GM23338 (cell line): ENCODE measurements around the gene KCNK3. TPM values are rescaled to one million over a fixed set of nuclear protein-coding genes. Genes with fewer than 3 reads are reported as not detected.

Experiments used
- ATAC-seq: fragments of 200-7000 bp; cut with Tn5 transposase; 3 replicates; pipeline ENCODE4 v1.9.1; 2020
- DNase-seq: peaks from one replicate; pipeline ENCODE4 v3.0.0-alpha.2; 2015; ENCODE audit warnings: low spot score
- H2AFZ ChIP-seq: fragments of 200-600 bp; sonication (generic); 2 replicates; pipeline ENCODE4 v1.8.0; 2016; ENCODE audit warnings: antibody characterized with exemption, mild to moderate bottlenecking, moderate library complexity
- H3F3A ChIP-seq: fragments of 200-600 bp; sonication (generic); replicated peaks from 2 replicates; pipeline ENCODE4 v1.8.0; 2017; ENCODE audit warnings: antibody characterized with exemption, mixed run types, low read depth
- H3K27ac ChIP-seq: fragments of 200-600 bp; sonication (generic); 2 replicates; pipeline ENCODE4 v1.6.1; 2016; ENCODE audit warnings: low read depth
- H3K27me3 ChIP-seq: fragments of 200-600 bp; sonication (generic); 2 replicates; pipeline ENCODE4 v1.8.0; 2016; ENCODE audit warnings: mild to moderate bottlenecking, mixed run types, moderate library complexity; ENCODE audit not compliant: insufficient read depth
- H3K36me3 ChIP-seq: fragments of 200-600 bp; sonication (generic); 2 replicates; pipeline ENCODE4 v1.8.0; 2016; ENCODE audit warnings: mild to moderate bottlenecking; ENCODE audit not compliant: insufficient read depth
- H3K4me1 ChIP-seq: fragments of 200-600 bp; sonication (generic); 2 replicates; pipeline ENCODE4 v1.8.0; 2016; ENCODE audit warnings: mild to moderate bottlenecking, moderate library complexity; ENCODE audit not compliant: insufficient read depth
- H3K4me2 ChIP-seq: fragments of 200-600 bp; sonication (generic); 2 replicates; pipeline ENCODE4 v1.7.1; 2017; ENCODE audit warnings: mixed run types
- H3K4me3 ChIP-seq: fragments of 200-600 bp; sonication (generic); 2 replicates; pipeline ENCODE4 v1.6.1; 2016; ENCODE audit warnings: mixed run types
- H3K79me2 ChIP-seq: fragments of 200-600 bp; sonication (generic); replicated peaks from 2 replicates; pipeline ENCODE4 v1.8.0; 2017; ENCODE audit warnings: mild to moderate bottlenecking; ENCODE audit not compliant: insufficient read depth
- H3K9me2 ChIP-seq: fragments of 200-600 bp; sonication (generic); 2 replicates; pipeline ENCODE4 v1.8.0; 2017; ENCODE audit not compliant: insufficient read depth
- H4K20me1 ChIP-seq: fragments of 200-600 bp; sonication (generic); replicated peaks from 2 replicates; pipeline ENCODE4 v1.8.0; 2017; ENCODE audit warnings: mild to moderate bottlenecking; ENCODE audit not compliant: insufficient read depth
- H3K27ac Mint-ChIP-seq: 2 replicates; pipeline ENCODE4 v1.8.0; 2020; ENCODE audit warnings: inconsistent platforms, mild to moderate bottlenecking, moderate library complexity, mixed read lengths
- H3K27me3 Mint-ChIP-seq: 3 replicates; pipeline ENCODE4 v1.8.0; 2022; ENCODE audit warnings: low read depth, mild to moderate bottlenecking, moderate library complexity, mixed read lengths, inconsistent platforms; ENCODE audit not compliant: insufficient read depth, poor library complexity
- H3K36me3 Mint-ChIP-seq: 3 replicates; pipeline ENCODE4 v1.8.0; 2021; ENCODE audit warnings: low read depth, mild to moderate bottlenecking, inconsistent platforms, moderate library complexity, mixed read lengths
- H3K4me1 Mint-ChIP-seq: 3 replicates; pipeline ENCODE4 v1.8.0; 2020; ENCODE audit warnings: mild to moderate bottlenecking, inconsistent platforms, mixed read lengths
- H3K4me3 Mint-ChIP-seq: 3 replicates; pipeline ENCODE4 v1.8.0; 2021; ENCODE audit warnings: moderate library complexity, mild to moderate bottlenecking, inconsistent platforms, mixed read lengths
- H3K9me3 Mint-ChIP-seq: 3 replicates; pipeline ENCODE4 v1.8.0; 2020; ENCODE audit warnings: moderate library complexity, mild to moderate bottlenecking, inconsistent platforms, mixed read lengths
- CREB1 ChIP-seq: fragments of 250-450 bp; sonication (Bioruptor Pico); IDR thresholded peaks from 2 replicates; pipeline ENCODE4 v1.5.0; 2020; ENCODE audit warnings: low read depth, mild to moderate bottlenecking, moderate library complexity
- CTCF ChIP-seq, 2 experiments: fragments of 200-600 bp in 1 of 2; sonication (generic) in 1 of 2; conservative IDR thresholded peaks; 2 replicates each; pipeline versions ENCODE4 v1.5.1 to v1.6.1; 2016 to 2017; ENCODE audit warnings: antibody characterized with exemption in 2 of 2, low read depth in 2 of 2, mild to moderate bottlenecking in 2 of 2, moderate library complexity in 1 of 2
- ETS1 ChIP-seq: IDR thresholded peaks from 2 replicates; pipeline ENCODE4 v1.6.1; 2016; ENCODE audit warnings: antibody characterized with exemption
- EZH2 ChIP-seq: fragments of 200-600 bp; sonication (generic); IDR thresholded peaks from one replicate; pipeline ENCODE4 v1.8.0; 2017; ENCODE audit warnings: antibody characterized with exemption, mild to moderate bottlenecking, low read depth; ENCODE audit not compliant: unreplicated experiment
- EZH2phosphoT487 ChIP-seq: fragments of 200-600 bp; sonication (generic); IDR thresholded peaks from one replicate; pipeline ENCODE4 v1.8.1; 2018; ENCODE audit warnings: antibody characterized with exemption; ENCODE audit not compliant: unreplicated experiment
- JUNB ChIP-seq: IDR thresholded peaks from one replicate; pipeline ENCODE4 v1.6.1; 2016; ENCODE audit warnings: antibody characterized with exemption; ENCODE audit not compliant: unreplicated experiment
- NANOG ChIP-seq: IDR thresholded peaks from 2 replicates; pipeline ENCODE4 v1.6.1; 2016; ENCODE audit warnings: antibody characterized with exemption, borderline replicate concordance
- POLR2AphosphoS5 ChIP-seq: IDR thresholded peaks from 2 replicates; pipeline ENCODE4 v1.6.1; 2016; ENCODE audit warnings: antibody characterized with exemption, low read depth
- REST ChIP-seq: IDR thresholded peaks from one replicate; pipeline ENCODE4 v1.6.1; 2018; ENCODE audit warnings: antibody characterized with exemption; ENCODE audit not compliant: unreplicated experiment
- STAT1 ChIP-seq: IDR thresholded peaks from one replicate; pipeline ENCODE4 v1.6.1; 2016; ENCODE audit warnings: antibody characterized with exemption; ENCODE audit not compliant: unreplicated experiment
- ZNF114 ChIP-seq: fragments of 250-450 bp; sonication (Bioruptor Pico); IDR thresholded peaks from 2 replicates; pipeline ENCODE4 v1.5.0; 2020; ENCODE audit warnings: mild to moderate bottlenecking, moderate library complexity
- ZNF331 ChIP-seq: fragments of 250-450 bp; sonication (Bioruptor Pico); IDR thresholded peaks from 2 replicates; pipeline ENCODE4 v1.5.0; 2020; ENCODE audit warnings: low read depth, mild to moderate bottlenecking, moderate library complexity
- ZNF462 ChIP-seq: fragments of 250-450 bp; sonication (Bioruptor Pico); IDR thresholded peaks from 2 replicates; pipeline ENCODE4 v1.5.0; 2020; ENCODE audit warnings: mild to moderate bottlenecking, moderate library complexity
- polyA plus RNA-seq: library from polyadenylated mRNA; unstranded; fragments of >200 nt; fragmentation: Nextera tagmentation; extraction: Ambion mirVana; gene quantifications from 2 replicates; pipeline ENCODE4 v1.2.1, GENCODE V29; 2016
- total RNA-seq: library from RNA; depleted of rRNA; stranded (reverse); fragments of >200 nt; shearing (Covaris generic); gene quantifications from 2 replicates; pipeline ENCODE4 v1.2.3, GENCODE V29; 2014

Gene KCNK3
- total and polyA plus RNA-seq, 2 experiments from 2014 or later = not detected

GRCh38 chr2:26729311-26729710, 36.8 kb downstream of the KCNK3 start:
- H3K27me3 Mint-ChIP-seq = peaks cover 13% of the 10 kb centered on the region
- H2AFZ ChIP-seq = no peak overlapping the region
- H3K27ac ChIP-seq = no peak overlapping the region
- no peaks in the 10 kb centered on the region for H3K9me2 ChIP-seq
- no peak for ATAC-seq
- H3K4me2 ChIP-seq = no peak overlapping the region
- H3K79me2 ChIP-seq = no peaks in the 10 kb centered on the region
- H3K36me3 Mint-ChIP-seq = no peaks in the 10 kb centered on the region
- H3K36me3 ChIP-seq = no peaks in the 10 kb centered on the region
- no peak for DNase-seq
- H4K20me1 ChIP-seq = no peaks in the 10 kb centered on the region
- H3K9me3 Mint-ChIP-seq = no peaks in the 10 kb centered on the region
- no peaks in the 10 kb centered on the region for H3K4me1 ChIP-seq
- TF ChIP-seq CREB1 (no peak), EZH2phosphoT487 (no peak), EZH2 (no peak), JUNB (no peak), ETS1 (no peak), ZNF462 (CRISPR knock-in tag) (no peak), CTCF (conservative IDR thresholded peaks at IDR 0.05; ENCODE audit: low read depth in 2 of 2) (no peak), ZNF114 (CRISPR knock-in tag) (no peak), POLR2AphosphoS5 (no peak), NANOG (no peak), STAT1 (no peak), REST (no peak), ZNF331 (CRISPR knock-in tag) (no peak)
- H3F3A ChIP-seq = no peaks in the 10 kb centered on the region
- no peaks in the 10 kb centered on the region for H3K4me1 Mint-ChIP-seq
- no peaks in the 10 kb centered on the region for H3K27me3 ChIP-seq
- H3K4me3 ChIP-seq = no peak overlapping the region
- H3K4me3 Mint-ChIP-seq = no peak overlapping the region
- H3K27ac Mint-ChIP-seq = no peak overlapping the region
